Frontal cortex (tissue), 4 donors: ENCODE results near the gene HS1BP3. TPM values are rescaled to one million over a fixed set of nuclear protein-coding genes. Genes with fewer than 3 reads are reported as not detected.

Experiments
- DNase-seq, 2 donors: peaks; one replicate each; pipeline ENCODE4 v3.0.0; 2012; ENCODE audit warnings: low spot score in 2 of 2
- FAIRE-seq: peaks from 2 replicates; lab custom pipeline; 2012; peaks lifted over from hg19 to GRCh38; lab: Jason Lieb, UNC
- total RNA-seq: library from RNA; depleted of rRNA; stranded (reverse); fragments of >200 nt; gene quantifications from one replicate; pipeline ENCODE4 v1.2.3, GENCODE V29; 2014
- donor health status: control.
- donor health status: control.
- donor health status: control.

Gene HS1BP3, protein sequence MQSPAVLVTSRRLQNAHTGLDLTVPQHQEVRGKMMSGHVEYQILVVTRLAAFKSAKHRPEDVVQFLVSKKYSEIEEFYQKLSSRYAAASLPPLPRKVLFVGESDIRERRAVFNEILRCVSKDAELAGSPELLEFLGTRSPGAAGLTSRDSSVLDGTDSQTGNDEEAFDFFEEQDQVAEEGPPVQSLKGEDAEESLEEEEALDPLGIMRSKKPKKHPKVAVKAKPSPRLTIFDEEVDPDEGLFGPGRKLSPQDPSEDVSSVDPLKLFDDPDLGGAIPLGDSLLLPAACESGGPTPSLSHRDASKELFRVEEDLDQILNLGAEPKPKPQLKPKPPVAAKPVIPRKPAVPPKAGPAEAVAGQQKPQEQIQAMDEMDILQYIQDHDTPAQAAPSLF
- 7.7 TPM for total RNA-seq

DNA sequence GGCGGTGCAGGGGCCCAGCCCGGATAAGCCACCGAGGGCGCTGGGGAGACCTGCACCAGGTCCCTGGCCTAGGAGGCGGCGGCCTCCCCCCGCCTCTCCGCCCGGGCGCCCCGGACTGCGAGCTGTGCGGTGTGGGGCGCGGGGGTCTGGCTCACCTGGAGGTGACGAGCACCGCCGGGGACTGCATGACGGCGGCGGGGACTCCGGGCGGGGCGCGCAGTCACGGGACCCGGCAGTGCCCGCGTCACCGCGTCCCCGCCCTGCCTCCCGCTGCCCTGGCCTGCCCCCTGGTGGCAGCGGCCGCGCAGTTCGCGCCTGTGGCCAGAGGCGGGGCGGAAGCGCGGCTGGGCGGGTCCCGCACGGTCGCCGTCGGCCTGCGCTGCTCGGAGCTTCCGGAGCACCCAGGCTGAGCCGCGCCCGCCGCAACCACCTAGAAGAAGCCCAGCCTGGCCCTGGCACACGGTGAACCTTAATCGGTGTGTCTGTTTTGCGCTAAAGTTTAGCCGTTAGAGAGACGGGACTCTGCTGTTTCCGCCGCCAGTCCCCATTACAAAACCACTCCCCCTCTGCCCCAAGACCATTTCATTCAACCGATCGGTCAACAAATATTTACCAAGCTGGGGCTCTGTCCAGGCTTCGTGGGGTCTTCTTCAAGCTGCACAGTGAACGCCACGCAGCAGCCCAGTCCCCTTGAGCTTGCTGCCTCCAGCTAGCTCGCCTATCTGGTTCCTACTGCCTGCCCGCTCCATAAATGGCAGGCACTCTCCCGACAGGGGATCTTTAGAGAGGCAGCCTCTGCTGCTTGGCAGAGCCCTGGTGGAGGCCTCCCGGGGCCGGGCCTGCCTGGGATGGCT lies at the start of gene HS1BP3:
TSS of gene HS1BP3 (minus strand) at position 222 of the 854 bp plus-strand sequence. CDS start at position 187, 35 bp downstream.
- DNase-seq (peak; percentile 99), FAIRE-seq (no peak)

DNA sequence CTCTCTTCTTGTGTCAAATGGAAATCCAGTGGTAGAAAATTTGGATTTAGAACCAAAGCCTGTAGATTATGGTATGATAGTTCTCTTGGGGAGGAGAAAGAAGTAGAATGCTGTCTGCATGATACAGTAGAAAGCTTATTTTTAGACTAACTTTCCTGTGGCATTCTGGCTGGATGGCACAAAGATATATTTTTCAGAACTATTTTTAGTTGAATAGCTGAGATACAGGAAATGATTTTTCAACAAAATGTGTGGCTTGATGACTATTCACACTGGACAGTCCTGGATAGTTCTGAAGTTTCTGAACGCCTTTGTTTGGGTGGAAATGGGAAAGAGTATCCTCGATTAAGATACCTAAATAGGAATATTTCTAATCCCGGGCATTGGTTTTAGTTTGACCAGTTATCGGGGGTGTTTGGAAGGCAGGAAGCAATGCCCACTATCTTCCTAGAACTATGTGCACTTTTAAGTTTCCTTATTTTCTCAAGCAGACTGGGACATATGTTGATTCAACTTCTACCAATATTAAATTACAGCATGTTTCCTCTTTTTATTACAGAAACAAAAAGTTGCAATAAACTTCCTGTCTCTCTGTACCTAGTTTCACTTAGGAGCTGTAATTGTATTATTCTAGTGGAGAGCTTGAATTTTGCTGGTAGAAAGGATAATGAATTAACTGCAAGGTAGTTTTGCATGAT lies 48.2 kb upstream of the HS1BP3 start:
- no peak for DNase-seq
- no peak for FAIRE-seq

- no peak for DNase-seq
- FAIRE-seq, result peak; percentile 6
Measured at GRCh38 chr2:20697322-20697934, 46.5 kb upstream of the HS1BP3 start.

GRCh38 chr2:20696366-20696765 lies 45.5 kb upstream of the HS1BP3 start:
- DNase-seq (no peak), FAIRE-seq (no peak)

- no peak for FAIRE-seq
- no peak for DNase-seq
Measured at GRCh38 chr2:20693317-20693716, 42.4 kb upstream of the HS1BP3 start.

DNA sequence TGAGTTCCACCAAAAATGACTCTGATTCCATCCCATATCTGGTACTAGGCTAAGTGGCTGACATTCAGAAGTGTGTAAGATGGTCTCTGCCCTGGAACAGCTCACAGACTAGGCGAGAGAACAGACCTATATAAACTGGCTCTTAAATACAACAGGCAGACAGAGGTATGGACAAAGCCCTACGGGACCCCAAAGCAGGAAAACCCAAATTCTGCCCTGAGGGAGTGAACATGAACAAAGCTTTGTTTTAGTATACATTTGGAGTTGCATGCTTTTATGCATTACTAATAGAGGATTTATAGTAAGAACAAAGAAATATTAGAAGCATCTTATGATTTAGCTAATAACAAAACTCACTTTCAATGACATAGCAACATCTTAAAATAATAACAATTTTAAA lies 41.2 kb upstream of the HS1BP3 start:
- FAIRE-seq (no peak), DNase-seq (no peak)

- DNase-seq, result no peak
- FAIRE-seq, result no peak
Measured at GRCh38 chr2:20691076-20691734, 40.3 kb upstream of the HS1BP3 start.

DNA sequence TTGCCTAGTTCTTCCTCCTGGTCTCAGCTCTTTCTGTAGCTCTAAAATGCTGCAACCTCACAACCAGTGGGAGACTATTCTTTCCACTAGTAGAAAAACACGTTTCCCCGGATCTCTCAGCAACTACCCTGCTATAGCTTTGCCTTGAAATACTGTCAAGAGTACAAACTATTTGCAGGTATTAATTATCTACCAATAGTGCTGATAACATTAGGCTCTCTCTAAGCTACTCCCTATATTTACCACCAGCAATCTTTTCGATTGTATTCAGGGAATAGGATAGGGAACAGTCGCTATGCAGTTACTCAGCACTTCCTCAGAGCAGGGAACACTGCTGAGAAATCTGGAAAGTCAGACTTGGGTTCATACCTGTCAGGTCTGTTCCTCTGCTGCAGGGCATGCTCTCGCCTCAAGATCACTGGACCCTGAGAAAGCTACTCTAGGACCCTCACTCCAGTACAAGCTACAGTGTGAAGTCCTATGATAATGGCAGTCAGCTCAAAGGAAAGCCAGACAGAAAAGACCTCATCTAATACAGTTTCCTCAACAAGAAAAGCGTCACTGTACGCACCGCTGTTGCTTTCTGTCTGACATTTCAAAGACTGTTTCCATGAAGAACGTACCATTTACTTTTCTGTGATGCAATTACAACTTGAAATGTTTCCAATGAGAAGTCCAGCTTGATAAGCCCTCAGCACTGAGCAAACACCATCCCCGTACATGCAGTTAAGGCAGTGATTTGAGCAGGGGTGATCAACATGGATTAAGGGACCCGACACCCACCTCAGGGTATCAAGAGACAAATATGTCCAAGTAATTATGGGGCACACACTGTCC lies 38.7 kb upstream of the HS1BP3 start:
- DNase-seq (no peak), FAIRE-seq (no peak)

- FAIRE-seq, result no peak
- DNase-seq, result no peak
Measured at GRCh38 chr2:20687260-20687832, 36.4 kb upstream of the HS1BP3 start.

DNA sequence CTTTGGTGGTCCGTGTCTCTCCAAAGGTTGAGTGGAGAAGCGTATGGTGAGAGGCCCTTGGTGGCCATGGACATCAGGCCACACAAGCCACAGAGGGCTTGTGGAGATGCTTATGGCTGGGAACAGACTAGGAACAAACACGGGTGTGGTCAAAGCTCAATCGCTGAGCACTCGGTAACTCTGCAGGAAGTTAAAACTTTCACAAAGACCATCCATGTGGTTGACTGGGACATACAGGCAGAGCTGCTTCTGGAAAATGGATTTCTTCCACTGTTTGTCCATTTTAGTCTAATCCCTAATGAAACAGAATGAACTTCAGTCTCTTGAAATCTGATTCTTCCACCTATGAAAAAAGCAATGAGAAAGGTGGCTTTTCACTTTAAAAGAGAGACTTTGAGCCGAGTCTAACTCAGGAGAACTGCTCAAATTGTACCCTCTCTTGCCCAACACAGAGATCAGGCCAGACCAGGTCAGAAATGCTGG lies 33.7 kb upstream of the HS1BP3 start:
- FAIRE-seq, result no peak
- DNase-seq, result no peak

DNA sequence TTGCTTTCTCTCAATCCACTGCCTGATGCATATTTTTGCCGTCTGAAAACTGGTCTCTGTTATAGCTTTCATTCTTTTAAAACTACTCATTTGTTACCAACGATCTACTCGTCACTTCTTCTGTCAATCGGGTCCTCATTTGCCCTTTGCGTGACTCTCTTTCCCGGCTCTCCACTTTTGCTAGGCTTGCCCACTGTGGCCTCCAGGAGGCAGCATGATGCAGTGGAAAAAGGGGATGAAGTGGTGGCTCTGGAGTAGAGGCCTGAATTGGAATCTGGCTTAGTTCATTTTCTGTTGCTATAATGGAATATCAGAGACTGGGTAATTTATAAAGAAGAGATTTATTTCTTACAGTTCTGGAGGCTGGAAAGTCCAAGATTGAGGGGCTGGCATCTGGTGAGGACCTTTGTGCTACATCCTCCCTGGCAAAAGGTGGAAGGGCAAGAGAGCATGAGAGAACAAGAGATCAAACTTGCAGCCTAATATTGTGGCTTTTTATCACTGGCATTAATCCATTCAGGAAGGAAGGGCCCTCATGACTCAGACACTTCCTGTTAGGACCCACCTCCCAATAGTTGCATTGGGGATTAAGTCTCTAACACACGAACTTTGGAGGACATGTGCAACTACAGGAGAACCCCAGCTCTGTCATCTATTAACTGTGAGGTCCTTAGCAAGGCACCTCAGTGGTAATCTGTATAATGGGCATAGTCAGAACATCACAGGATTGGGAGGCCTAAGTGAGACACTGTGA lies 31.4 kb upstream of the HS1BP3 start:
- FAIRE-seq, result no peak
- DNase-seq, result no peak

DNA sequence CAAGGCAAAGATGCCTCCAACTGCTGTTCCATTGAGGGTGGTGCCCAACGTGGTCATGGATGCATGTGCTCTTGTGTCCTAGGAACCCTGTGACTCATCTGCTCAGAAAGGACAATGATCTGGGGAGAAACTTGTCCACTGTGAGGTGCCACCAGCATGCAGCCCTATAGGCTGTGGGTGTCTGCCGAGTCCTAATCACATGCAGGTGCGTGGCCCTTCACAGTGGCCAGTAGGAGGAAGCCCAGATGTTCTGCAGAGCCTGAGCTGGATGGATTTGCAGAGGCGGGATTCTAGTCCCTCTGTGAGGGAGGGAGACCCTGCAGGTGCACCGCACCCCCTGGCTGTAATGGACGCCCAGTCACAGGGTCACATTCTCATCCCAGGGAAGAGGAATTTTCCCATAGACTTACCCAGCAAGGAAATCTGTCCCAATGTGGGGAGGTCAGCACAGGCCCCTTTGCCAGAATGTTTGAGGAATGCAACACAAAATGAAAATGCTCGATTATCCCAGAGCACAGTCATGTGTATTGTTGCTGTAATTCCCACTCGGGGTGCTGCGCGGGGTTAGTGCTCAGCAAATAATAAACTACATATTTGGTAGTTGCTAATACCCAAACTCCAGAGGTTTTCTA lies 30.0 kb upstream of the HS1BP3 start:
- DNase-seq (no peak), FAIRE-seq (no peak)

GRCh38 chr2:20678780-20679179 lies 27.9 kb upstream of the HS1BP3 start:
- DNase-seq (no peak), FAIRE-seq (no peak)

- no peak for DNase-seq
- no peak for FAIRE-seq
Measured at GRCh38 chr2:20678086-20678395, 27.1 kb upstream of the HS1BP3 start.

GRCh38 chr2:20677301-20678085 lies 26.6 kb upstream of the HS1BP3 start:
- FAIRE-seq (no peak), DNase-seq (no peak)
